CD14-positive monocyte (primary cell): Measurements from ENCODE around the gene C16orf96. TPM values are rescaled to one million over a fixed set of nuclear protein-coding genes. Genes with fewer than 3 reads are reported as not detected.
A peak's percentile ranks its signal among the peaks of the same experiment; 100 is the strongest.

Source experiments
- DNase-seq, 3 donors: peaks; one replicate each; pipeline ENCODE4 v3.0.0-alpha.2; 2011 to 2022
- H2AFZ ChIP-seq: 2 replicates; pipeline ENCODE4 v1.6.0; 2012; ENCODE audit warnings: mild to moderate bottlenecking, low read depth, low read length, inconsistent platforms; ENCODE audit not compliant: insufficient read depth, poor library complexity, severe bottlenecking
- H3K27ac ChIP-seq, 2 donors: 1 replicate in 1 of 2; 2 replicates in 1 of 2; pipeline ENCODE4 v1.5.1; 2012 to 2013; ENCODE audit warnings: low read length in 2 of 2, control low read depth in 1 of 2, inconsistent platforms in 1 of 2, low read depth in 1 of 2, mild to moderate bottlenecking in 1 of 2
- H3K27me3 ChIP-seq, 2 donors: one replicate each; pipeline versions ENCODE4 v1.6.0 to v1.6.1; 2011 to 2013; ENCODE audit warnings: low read length in 2 of 2; ENCODE audit not compliant: control insufficient read depth in 2 of 2, insufficient read depth in 2 of 2
- H3K36me3 ChIP-seq, 2 donors: replicated peaks in 1 of 2; 1 replicate in 1 of 2; 2 replicates in 1 of 2; pipeline versions ENCODE4 v1.5.1 to v1.6.1; 2012 to 2013; ENCODE audit warnings: low read length in 2 of 2, control low read depth in 1 of 2, inconsistent platforms in 1 of 2, mild to moderate bottlenecking in 1 of 2; ENCODE audit not compliant: insufficient read depth in 2 of 2, control insufficient read depth in 1 of 2
- H3K4me1 ChIP-seq, 2 donors: 1 replicate in 1 of 2; 2 replicates in 1 of 2; pipeline versions ENCODE4 v1.5.1 to v1.6.1; 2012 to 2013; ENCODE audit warnings: low read length in 2 of 2, control low read depth in 1 of 2, inconsistent platforms in 1 of 2, mild to moderate bottlenecking in 1 of 2, moderate library complexity in 1 of 2; ENCODE audit not compliant: insufficient read depth in 2 of 2, control insufficient read depth in 1 of 2
- H3K4me2 ChIP-seq: replicated peaks from 2 replicates; pipeline ENCODE3; 2012; ENCODE audit warnings: low read length, moderate library complexity, mild to moderate bottlenecking; ENCODE audit not compliant: poor library complexity, severe bottlenecking; ENCODE audit errors: extremely low read depth
- H3K4me3 ChIP-seq, 3 experiments: fragments of 200-600 bp in 1 of 3; sonication (generic) in 1 of 3; replicated peaks in 1 of 3; 1 replicate in 2 of 3; 2 replicates in 1 of 3; pipeline ENCODE4 v1.5.1; 2011 to 2013; ENCODE audit warnings: low read length in 3 of 3, mild to moderate bottlenecking in 3 of 3, control low read depth in 2 of 3, low read depth in 2 of 3, inconsistent platforms in 1 of 3, moderate library complexity in 1 of 3
- H3K79me2 ChIP-seq: 2 replicates; pipeline ENCODE4 v1.6.0; 2012; ENCODE audit warnings: mild to moderate bottlenecking, control low read depth, inconsistent platforms, low read length, moderate library complexity; ENCODE audit not compliant: insufficient read depth
- H3K9ac ChIP-seq: 2 replicates; pipeline ENCODE4 v1.6.0; 2017; ENCODE audit warnings: low read length, mild to moderate bottlenecking; ENCODE audit not compliant: insufficient read depth, poor library complexity, severe bottlenecking
- H3K9me3 ChIP-seq, 2 donors: replicated peaks in 1 of 2; 1 replicate in 1 of 2; 2 replicates in 1 of 2; pipeline versions ENCODE4 v1.5.1 to v1.6.1; 2012 to 2013; ENCODE audit warnings: low read length in 2 of 2, control low read depth in 1 of 2; ENCODE audit not compliant: control insufficient read depth in 1 of 2, insufficient read depth in 1 of 2
- H4K20me1 ChIP-seq: 2 replicates; pipeline ENCODE4 v1.6.0; 2012; ENCODE audit warnings: mild to moderate bottlenecking, low read length, control low read depth, moderate library complexity; ENCODE audit not compliant: insufficient read depth
- H3K27ac Mint-ChIP-seq, 7 donors: one replicate each; pipeline ENCODE4 v1.8.0; 2020; ENCODE audit warnings: mild to moderate bottlenecking in 7 of 7, mixed read lengths in 7 of 7, moderate library complexity in 6 of 7, inconsistent platforms in 2 of 7
- H3K27me3 Mint-ChIP-seq, 3 donors: one replicate each; pipeline ENCODE4 v1.8.0; 2021 to 2022; ENCODE audit warnings: low read depth in 3 of 3, mild to moderate bottlenecking in 3 of 3, mixed read lengths in 3 of 3, moderate library complexity in 3 of 3, inconsistent platforms in 1 of 3
- H3K36me3 Mint-ChIP-seq, 2 donors: one replicate each; pipeline ENCODE4 v1.8.0; 2020; ENCODE audit warnings: mixed read lengths in 2 of 2, inconsistent platforms in 1 of 2, mild to moderate bottlenecking in 1 of 2
- H3K4me1 Mint-ChIP-seq: one replicate; pipeline ENCODE4 v1.8.0; 2020; ENCODE audit warnings: mild to moderate bottlenecking, mixed read lengths
- H3K4me3 Mint-ChIP-seq, 2 donors: one replicate each; pipeline ENCODE4 v1.8.0; 2020; ENCODE audit warnings: mild to moderate bottlenecking in 2 of 2, mixed read lengths in 2 of 2, moderate library complexity in 1 of 2
- H3K9me3 Mint-ChIP-seq, 7 donors: one replicate each; pipeline ENCODE4 v1.8.0; 2020 to 2022; ENCODE audit warnings: mixed read lengths in 7 of 7, mild to moderate bottlenecking in 6 of 7, moderate library complexity in 6 of 7, inconsistent platforms in 2 of 7
- WGBS: methylation state at CpG from one replicate; pipeline ENCODE4 v1.1.5; 2013; ENCODE audit warnings: missing lambda C conversion rate; ENCODE audit not compliant: insufficient coverage; 5-methylcytosine and 5-hydroxymethylcytosine counted together
- intact Hi-C, 2 donors: fragments of 100-400 bp; cut with micrococcal nuclease; formaldehyde crosslinking; loops; one replicate each; pipeline versions ENCODE4 v1.15.0 to v1.15.1; 2023
- polyA minus RNA-seq: library from RNA; depleted of rRNA, polyadenylated mRNA; stranded (reverse); fragments of >200 nt; gene quantifications from 2 replicates; pipeline ENCODE4 v1.2.3, GENCODE V29; 2012
- polyA plus RNA-seq, 3 donors: library from polyadenylated mRNA; depleted of rRNA in 1 of 3; unstranded in 2 of 3; stranded (reverse) in 1 of 3; fragments of 300-500 nt in 2 of 3; fragments of >200 nt in 1 of 3; fragmentation: Illumina TruSeq in 2 of 3; gene quantifications; 1 replicate in 2 of 3; 2 replicates in 1 of 3; pipeline ENCODE4 v1.2.3, GENCODE V29; 2012 to 2021
- total RNA-seq, 12 experiments: library from RNA in 1 of 12; stranded (reverse) in 1 of 12; fragments of 120-200 nt in 1 of 12; gene quantifications; one replicate each; pipeline ENCODE4 v1.2.4 and lab custom pipeline; 2013 to 2026; ENCODE audit warnings: mixed read lengths in 6 of 12, inconsistent platforms in 1 of 12
- TF ChIP-seq, protein P1 (sequence below): fragments of 200-600 bp; IDR thresholded peaks from one replicate; pipeline ENCODE4 v1.8.0; 2022; ENCODE audit warnings: antibody characterized with exemption, mild to moderate bottlenecking

The C16orf96 gene
- 0.06 TPM for total RNA-seq (2013)
- polyA plus RNA-seq (under 1 TPM in 1 of 3 donors, not detected in 2; 0.13 TPM), polyA minus RNA-seq (under 0.01 and 0.08 TPM in 2 replicates), total RNA-seq (lab: John Stamatoyannopoulos, UW) (0.06 to 0.81 (median 0.31) reads per million in 11 experiments)

DNA sequence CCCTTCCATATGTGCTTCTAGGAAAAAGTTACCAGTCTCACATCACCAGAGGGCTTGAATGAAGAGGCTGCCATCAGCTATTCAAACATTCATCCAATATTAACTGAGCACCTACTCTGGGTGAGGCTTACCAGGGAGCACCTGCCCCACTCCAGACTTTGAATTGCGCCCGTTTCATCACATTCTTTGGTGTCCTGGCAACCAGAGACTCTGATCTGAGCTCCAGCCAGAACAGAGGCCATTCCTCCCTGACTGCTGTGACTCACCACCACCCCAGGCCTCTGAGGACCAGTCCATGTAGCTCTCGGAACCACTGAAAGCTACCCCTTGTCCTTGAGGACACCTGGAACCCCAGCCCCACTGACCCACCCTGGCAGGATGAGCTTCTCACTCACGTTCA, at the start of gene C16orf96:
Gene C16orf96 (plus strand): TSS at position 229 of the 400 bp plus-strand sequence. CDS start 150 bp downstream, at position 379.
- Histone ChIP-seq H3K9ac (no peak within 1 kb of the TSS), H3K4me2 (no peak within 1 kb of the TSS), H3K27ac (no peak within 1 kb of the TSS), H3K79me2 (no peaks in the 10 kb centered on the region), H3K9me3 (no peaks in the 10 kb centered on the region), H3K4me1 (no peaks in the 10 kb centered on the region), H4K20me1 (no peaks in the 10 kb centered on the region), H2AFZ (no peak within 1 kb of the TSS), H3K27me3 (no peaks in the 10 kb centered on the region), H3K4me3 (no peak within 1 kb of the TSS), H3K36me3 (no peaks in the 10 kb centered on the region)
- no peaks in the 10 kb centered on the region for H3K4me1 Mint-ChIP-seq
- H3K4me3 Mint-ChIP-seq, result no peak within 1 kb of the TSS
- TF ChIP-seq, protein P1, sequence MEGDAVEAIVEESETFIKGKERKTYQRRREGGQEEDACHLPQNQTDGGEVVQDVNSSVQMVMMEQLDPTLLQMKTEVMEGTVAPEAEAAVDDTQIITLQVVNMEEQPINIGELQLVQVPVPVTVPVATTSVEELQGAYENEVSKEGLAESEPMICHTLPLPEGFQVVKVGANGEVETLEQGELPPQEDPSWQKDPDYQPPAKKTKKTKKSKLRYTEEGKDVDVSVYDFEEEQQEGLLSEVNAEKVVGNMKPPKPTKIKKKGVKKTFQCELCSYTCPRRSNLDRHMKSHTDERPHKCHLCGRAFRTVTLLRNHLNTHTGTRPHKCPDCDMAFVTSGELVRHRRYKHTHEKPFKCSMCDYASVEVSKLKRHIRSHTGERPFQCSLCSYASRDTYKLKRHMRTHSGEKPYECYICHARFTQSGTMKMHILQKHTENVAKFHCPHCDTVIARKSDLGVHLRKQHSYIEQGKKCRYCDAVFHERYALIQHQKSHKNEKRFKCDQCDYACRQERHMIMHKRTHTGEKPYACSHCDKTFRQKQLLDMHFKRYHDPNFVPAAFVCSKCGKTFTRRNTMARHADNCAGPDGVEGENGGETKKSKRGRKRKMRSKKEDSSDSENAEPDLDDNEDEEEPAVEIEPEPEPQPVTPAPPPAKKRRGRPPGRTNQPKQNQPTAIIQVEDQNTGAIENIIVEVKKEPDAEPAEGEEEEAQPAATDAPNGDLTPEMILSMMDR, result no peak
- 89% methylated on average over 4 of the region's 4 CpGs for WGBS
- peaks cover 6 to 22% (median 14%) of the 10 kb centered on the region in 3 donors for H3K27me3 Mint-ChIP-seq
- DNase-seq, result no peak
- peaks cover 0 to 2% (median 0%) of the 10 kb centered on the region in 7 donors for H3K9me3 Mint-ChIP-seq
- H3K36me3 Mint-ChIP-seq, result no peaks in the 10 kb centered on the region
- intact Hi-C loops, result no loop called here
- peak within 1 kb of the TSS in 2 of 7 donors; percentile 20 to 61 for H3K27ac Mint-ChIP-seq

DNA sequence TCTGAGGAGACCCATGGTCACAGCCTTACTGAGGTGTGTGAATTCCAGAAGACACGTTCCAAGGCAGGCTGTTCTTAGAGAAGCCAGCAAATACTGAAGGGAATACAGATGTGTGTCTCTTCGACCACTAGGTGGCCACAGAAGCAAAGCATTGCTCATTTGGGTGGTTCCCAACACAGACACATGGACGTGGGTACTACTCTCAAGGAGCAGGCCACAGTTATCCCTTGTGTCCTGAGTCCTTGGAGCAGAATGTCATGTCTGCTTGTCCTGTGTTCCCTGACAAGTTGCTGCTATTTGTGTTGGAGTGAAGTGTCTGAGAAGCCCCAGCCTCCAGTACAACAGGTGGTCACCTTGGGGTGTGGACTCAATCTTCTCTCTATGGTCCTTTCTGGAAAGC, 49.7 kb upstream of the C16orf96 start:
- peaks cover 30 to 36% of the 10 kb centered on the region in 2 donors for H3K36me3 ChIP-seq
- TF ChIP-seq, protein P1, result peak; percentile 91
- peak; percentile 76 to 84 (median 83) for DNase-seq
- Mint-ChIP-seq H3K9me3 (peaks cover 0 to 4% (median 0%) of the 10 kb centered on the region in 7 donors), H3K4me3 (no peak overlapping the region), H3K36me3 (peaks cover 35 to 45% of the 10 kb centered on the region in 2 donors), H3K27ac (peak overlapping the region in 6 of 7 donors; percentile 80 to 96 (median 90)), H3K27me3 (peaks cover 0 to 2% (median 2%) of the 10 kb centered on the region in 3 donors), H3K4me1 (peaks cover 40% of the 10 kb centered on the region)
- H3K9me3 ChIP-seq, result no peaks in the 10 kb centered on the region
- H3K4me3 ChIP-seq, result no peak overlapping the region
- intact Hi-C loops, result loop anchor here (1.0 to 5.0 kb wide), 3 partner anchors 42 to 81 kb away; no protein-coding TSS in a partner anchor
- H2AFZ ChIP-seq, result no peak overlapping the region
- WGBS, result 7% methylated on average over 3 of the region's 3 CpGs
- peaks cover 11% of the 10 kb centered on the region for H3K79me2 ChIP-seq
- H3K27me3 ChIP-seq, result no peaks in the 10 kb centered on the region
- no peaks in the 10 kb centered on the region for H4K20me1 ChIP-seq
- no peak overlapping the region for H3K9ac ChIP-seq
- no peak overlapping the region for H3K4me2 ChIP-seq
- peaks cover 32 to 38% of the 10 kb centered on the region in 2 donors for H3K4me1 ChIP-seq
- H3K27ac ChIP-seq, result peak overlapping the region in 1 of 2 donors; percentile 84
